Thyroid gland (tissue), 4 donors: ENCODE results near the gene SEMA4G. TPM values are rescaled to one million over a fixed set of nuclear protein-coding genes. Genes with fewer than 3 reads are reported as not detected.
A peak's percentile ranks its signal among the peaks of the same experiment; 100 is the strongest.

Experiments
- DNase-seq, 2 donors: peaks; one replicate each; pipeline ENCODE4 v3.0.0-alpha.2; 2019
- H3K27ac ChIP-seq, 3 donors: fragments of 200-600 bp; sonication (generic); 1 replicate in 2 of 3; 2 replicates in 1 of 3; pipeline ENCODE4 v1.5.1; 2016 to 2019; ENCODE audit warnings: mild to moderate bottlenecking in 1 of 3, moderate library complexity in 1 of 3
- H3K27me3 ChIP-seq: fragments of 200-600 bp; sonication (generic); one replicate; pipeline ENCODE4 v1.5.1; 2019
- H3K36me3 ChIP-seq, 2 donors: fragments of 200-600 bp; sonication (generic); one replicate each; pipeline ENCODE4 v1.5.1; 2016 to 2019
- H3K4me1 ChIP-seq, 2 donors: fragments of 200-600 bp; sonication (generic); one replicate each; pipeline ENCODE4 v1.5.1; 2017 to 2019
- H3K4me3 ChIP-seq, 3 donors: fragments of 200-600 bp; sonication (generic); replicated peaks in 1 of 3; 1 replicate in 2 of 3; 2 replicates in 1 of 3; pipeline ENCODE4 v1.5.1; 2016; ENCODE audit warnings: mild to moderate bottlenecking in 1 of 3
- H3K9me3 ChIP-seq: fragments of 200-600 bp; sonication (generic); one replicate; pipeline ENCODE4 v1.5.1; 2017
- CTCF ChIP-seq, 6 experiments: fragments of 200-600 bp in 3 of 6; fragments of 450-650 bp in 3 of 6; sonication (generic) in 3 of 6; IDR thresholded peaks; one replicate each; pipeline ENCODE4 v1.5.1; 2016 to 2019; ENCODE audit warnings: antibody characterized with exemption in 6 of 6, mild to moderate bottlenecking in 2 of 6, inconsistent platforms in 1 of 6, moderate library complexity in 1 of 6
- POLR2A ChIP-seq, 2 donors: fragments of 450-650 bp; IDR thresholded peaks; one replicate each; pipeline ENCODE4 v1.6.1; 2017; ENCODE audit warnings: antibody characterized with exemption in 2 of 2, mild to moderate bottlenecking in 2 of 2, moderate library complexity in 1 of 2
- WGBS, 2 donors: methylation state at CpG; one replicate each; pipeline ENCODE4 v1.1.5; 2017; 5-methylcytosine and 5-hydroxymethylcytosine counted together
- intact Hi-C: fragments of 100-400 bp; cut with DNase I; formaldehyde crosslinking; loops from one replicate; pipeline ENCODE4 v1.15.1; 2023
- total RNA-seq, 4 donors: library from RNA; depleted of rRNA; stranded (reverse); fragments of >200 nt; gene quantifications; one replicate each; pipeline ENCODE4 v1.2.3, GENCODE V29; 2016

SEMA4G gene
- total RNA-seq, 4 donors from 2014 or later: 8.7 to 13.3 (median 9.8) TPM

DNA sequence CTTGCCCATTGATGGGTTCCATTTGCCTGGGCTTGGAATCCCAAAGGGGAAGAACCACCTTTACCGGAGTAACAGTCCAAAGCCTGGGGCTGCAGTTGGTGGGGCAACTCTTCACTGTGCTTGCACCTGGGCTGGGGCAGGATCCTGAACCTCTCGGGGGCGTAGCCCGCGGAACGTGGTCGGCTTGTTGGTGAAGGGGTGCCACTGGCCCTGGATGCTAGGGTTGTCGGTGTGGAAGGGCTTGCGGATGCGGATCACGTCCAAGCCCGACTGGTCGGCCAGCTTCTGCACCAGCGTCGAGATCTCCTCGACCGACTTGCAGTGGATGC is 17.3 kb downstream of the SEMA4G start:
- Histone ChIP-seq H3K27ac (peak overlapping the region in 1 of 3 donors; percentile 55), H3K9me3 (no peaks in the 10 kb centered on the region), H3K4me3 (peak overlapping the region; percentile 79 to 98 (median 89)), H3K4me1 (peaks cover 18 to 26% of the 10 kb centered on the region in 2 donors), H3K36me3 (peaks cover 4 to 18% of the 10 kb centered on the region in 2 donors), H3K27me3 (no peaks in the 10 kb centered on the region)
- 24% methylated on average over 17 of the region's 17 CpGs; no CpG with 5 or more reads in 1 of the 2 donors for WGBS, 2 donors
- TF ChIP-seq CTCF (IDR thresholded peaks at IDR 0.05) (no peak), POLR2A (IDR thresholded peaks at IDR 0.05) (no peak)
- intact Hi-C loops: no loop called here
- DNase-seq: no peak

DNA sequence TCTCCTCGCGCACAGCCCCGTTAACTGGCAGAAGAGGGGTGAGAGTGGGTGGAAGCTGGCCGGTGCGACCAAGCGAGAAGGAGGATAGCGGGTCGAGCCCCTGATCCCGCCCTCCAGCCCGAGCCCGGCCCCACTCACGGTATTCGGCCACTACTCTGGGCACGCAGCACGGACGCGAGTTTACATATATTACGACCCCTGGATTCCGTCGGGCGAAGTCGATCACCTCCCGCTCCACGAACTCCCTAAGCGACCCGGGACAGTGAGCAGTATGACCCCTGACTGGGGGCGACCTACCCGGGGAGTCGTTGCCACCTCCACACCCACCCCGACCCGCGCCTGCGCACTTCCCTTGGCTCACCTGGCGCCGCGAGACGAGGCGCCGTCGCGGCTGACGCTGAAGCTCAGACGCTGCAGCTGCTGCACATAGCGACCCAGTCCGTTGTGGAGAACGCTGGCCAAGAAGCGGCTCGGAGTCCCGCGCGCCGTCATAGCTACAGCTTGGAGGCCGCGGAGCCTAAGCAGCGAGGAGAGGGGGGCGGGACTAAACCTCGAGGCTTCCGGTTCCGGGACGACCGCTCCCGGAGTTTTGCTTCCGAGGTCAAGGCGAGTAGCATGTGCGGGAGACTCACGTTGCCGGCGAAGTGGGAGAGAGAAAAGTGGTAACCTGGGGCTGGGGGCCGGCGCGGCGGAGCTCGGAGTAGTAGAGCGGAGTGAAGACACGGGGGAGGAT is 17.8 kb downstream of the SEMA4G start, which contains the start of the genes MRPL43 and TWNK:
Gene MRPL43, minus strand, starts transcription at position 546 of the 733 bp plus-strand sequence. Its CDS starts 54 bp downstream, at position 492.
Gene TWNK, plus strand, starts transcription at position 592 of the 733 bp plus-strand sequence. CDS start 668 bp downstream, outside the sequence.
- intact Hi-C loops: no loop called here

DNA sequence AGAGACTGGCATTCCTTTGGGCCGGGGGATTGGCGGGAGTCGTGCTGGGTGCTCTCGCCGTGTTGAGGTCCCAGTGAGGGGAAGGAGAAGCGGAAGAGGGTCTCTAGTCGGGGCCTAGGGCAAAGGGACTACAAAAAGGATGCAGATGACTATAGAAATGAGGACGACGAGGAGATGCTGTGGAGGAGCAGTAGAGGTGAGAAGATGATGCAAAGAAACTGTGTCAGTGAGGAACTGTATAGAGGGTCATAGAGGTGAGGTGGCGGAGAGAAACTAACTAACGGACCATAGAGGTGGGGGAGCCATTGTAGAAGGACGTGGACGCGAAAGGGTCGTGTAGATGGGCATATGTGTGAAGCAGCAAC is 18.4 kb downstream of the SEMA4G start:
- peak overlapping the region in 1 of 3 donors; percentile 69 for H3K27ac ChIP-seq
- TF ChIP-seq POLR2A (IDR thresholded peaks at IDR 0.05) (no peak), CTCF (IDR thresholded peaks at IDR 0.05) (no peak)
- H3K4me1 ChIP-seq: peaks cover 18 to 26% of the 10 kb centered on the region in 2 donors
- no peaks in the 10 kb centered on the region for H3K9me3 ChIP-seq
- intact Hi-C loops: no loop called here
- no peak for DNase-seq
- peaks cover 4 to 18% of the 10 kb centered on the region in 2 donors for H3K36me3 ChIP-seq
- H3K4me3 ChIP-seq: peak overlapping the region; percentile 79 to 98 (median 89)
- WGBS, 2 donors: 1 to 3% methylated on average over 15 of the region's 15 CpGs
- no peaks in the 10 kb centered on the region for H3K27me3 ChIP-seq

More for the DNA sequence above, 17.8 kb downstream of the SEMA4G start, which contains the start of the genes MRPL43 and TWNK:
- Histone ChIP-seq H3K27me3 (no peaks in the 10 kb centered on the region), H3K4me3 (peak within 1 kb of the TSS; percentile 79 to 98 (median 89)), H3K4me1 (peaks cover 18 to 26% of the 10 kb centered on the region in 2 donors), H3K36me3 (peaks cover 4 to 18% of the 10 kb centered on the region in 2 donors), H3K27ac (peak within 1 kb of the TSS; percentile 37 to 69 (median 55)), H3K9me3 (no peaks in the 10 kb centered on the region)
- DNase-seq: peak; percentile 82 to 83
- 0 to 1% methylated on average over 44 to 53 of the region's 75 CpGs for WGBS, 2 donors
- TF ChIP-seq CTCF (IDR thresholded peaks at IDR 0.05) (no peak), POLR2A (IDR thresholded peaks at IDR 0.05) (peak in 1 of 2 donors; percentile 59)

GRCh38 chr10:100988166-100988565 is 18.9 kb downstream of the SEMA4G start:
- peaks cover 4 to 18% of the 10 kb centered on the region in 2 donors for H3K36me3 ChIP-seq
- H3K4me3 ChIP-seq: peak overlapping the region in 1 of 3 donors; percentile 89
- intact Hi-C loops: no loop called here
- WGBS, 2 donors: 60 to 83% methylated on average over 1 to 7 of the region's 10 CpGs
- no peak for DNase-seq
- H3K4me1 ChIP-seq: peaks cover 18 to 26% of the 10 kb centered on the region in 2 donors
- H3K27me3 ChIP-seq: no peaks in the 10 kb centered on the region
- H3K9me3 ChIP-seq: no peaks in the 10 kb centered on the region
- H3K27ac ChIP-seq: no peak overlapping the region
- TF ChIP-seq CTCF (IDR thresholded peaks at IDR 0.05) (no peak), POLR2A (IDR thresholded peaks at IDR 0.05) (no peak)

- H3K4me3 ChIP-seq: no peak overlapping the region
- peaks cover 18 to 26% of the 10 kb centered on the region in 2 donors for H3K4me1 ChIP-seq
- no peak overlapping the region for H3K27ac ChIP-seq
- no peak for DNase-seq
- 94 to 95% methylated on average over 21 of the region's 21 CpGs for WGBS, 2 donors
- H3K9me3 ChIP-seq: no peaks in the 10 kb centered on the region
- TF ChIP-seq CTCF (IDR thresholded peaks at IDR 0.05) (no peak), POLR2A (IDR thresholded peaks at IDR 0.05) (no peak)
- intact Hi-C loops: no loop called here
- H3K36me3 ChIP-seq: peaks cover 0 to 18% of the 10 kb centered on the region in 2 donors
- H3K27me3 ChIP-seq: no peaks in the 10 kb centered on the region
Measured at GRCh38 chr10:100989088-100989487, 19.8 kb downstream of the SEMA4G start.
